ENCODE measurements around the gene P2RX5.

The P2RX5 gene

DNA sequence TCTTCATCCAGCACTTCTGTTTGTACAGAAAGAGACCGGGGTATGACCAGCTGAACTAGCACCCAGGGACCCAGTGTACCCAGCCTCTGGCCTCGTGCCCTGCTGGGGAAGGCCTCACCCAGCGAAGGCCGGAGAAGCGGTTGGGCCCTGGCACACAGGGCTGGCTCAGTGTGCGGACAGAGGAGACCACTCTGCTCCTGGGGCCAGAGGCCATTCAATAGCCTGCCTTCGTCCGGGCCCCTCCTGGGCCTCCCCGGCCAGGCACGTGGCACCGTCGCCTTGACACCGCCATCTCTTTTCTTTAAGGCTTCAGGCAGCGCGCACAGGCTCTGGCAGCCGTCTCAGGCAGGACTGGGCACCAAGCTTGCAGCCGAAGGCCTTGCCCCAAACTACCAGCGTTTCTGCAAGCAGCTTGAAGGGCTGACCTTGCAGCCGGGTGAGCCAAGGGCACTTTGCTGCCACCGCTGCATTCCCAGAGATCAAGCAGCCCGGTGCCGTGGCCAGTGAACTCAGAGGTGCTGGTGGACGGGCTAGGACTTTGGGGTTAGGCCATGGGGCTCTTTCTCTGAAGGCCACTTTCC, 35.6 kb downstream of the P2RX5 start:
- peaks cover 75% of the 10 kb centered on the region for H3K36me3 ChIP-seq
- no peaks in the 10 kb centered on the region for H3K4me1 ChIP-seq
- H3K27ac ChIP-seq, result no peak overlapping the region
- H3K9ac ChIP-seq, result no peak overlapping the region
- H3K4me2 ChIP-seq, result no peak overlapping the region
- no peaks in the 10 kb centered on the region for H3K27me3 ChIP-seq
- no peak for TF ChIP-seq Cebpa-rat (IDR thresholded peaks at IDR 0.05)
- no peak overlapping the region for H3K4me3 ChIP-seq
- no peaks in the 10 kb centered on the region for H3K9me3 ChIP-seq
- 0 out of 2 replicates have a peak, but pooled peaks cover 11% of the 10 kb centered on the region for H4K20me1 ChIP-seq

- Histone ChIP-seq H3K27me3 (no peaks in the 10 kb centered on the region), H3K4me3 (no peak overlapping the region), H3K4me2 (no peak overlapping the region), H3K27ac (no peak overlapping the region), H3K36me3 (peaks cover 79% of the 10 kb centered on the region), H3K9me3 (no peaks in the 10 kb centered on the region), H3K9ac (no peak overlapping the region), H3K4me1 (no peaks in the 10 kb centered on the region), H4K20me1 (0 out of 2 replicates have a peak, but pooled peaks cover 6% of the 10 kb centered on the region)
- TF ChIP-seq Cebpa-rat (IDR thresholded peaks at IDR 0.05), result no peak
Measured at GRCh38 chr17:3659541-3660111, 36.3 kb downstream of the P2RX5 start.

DNA sequence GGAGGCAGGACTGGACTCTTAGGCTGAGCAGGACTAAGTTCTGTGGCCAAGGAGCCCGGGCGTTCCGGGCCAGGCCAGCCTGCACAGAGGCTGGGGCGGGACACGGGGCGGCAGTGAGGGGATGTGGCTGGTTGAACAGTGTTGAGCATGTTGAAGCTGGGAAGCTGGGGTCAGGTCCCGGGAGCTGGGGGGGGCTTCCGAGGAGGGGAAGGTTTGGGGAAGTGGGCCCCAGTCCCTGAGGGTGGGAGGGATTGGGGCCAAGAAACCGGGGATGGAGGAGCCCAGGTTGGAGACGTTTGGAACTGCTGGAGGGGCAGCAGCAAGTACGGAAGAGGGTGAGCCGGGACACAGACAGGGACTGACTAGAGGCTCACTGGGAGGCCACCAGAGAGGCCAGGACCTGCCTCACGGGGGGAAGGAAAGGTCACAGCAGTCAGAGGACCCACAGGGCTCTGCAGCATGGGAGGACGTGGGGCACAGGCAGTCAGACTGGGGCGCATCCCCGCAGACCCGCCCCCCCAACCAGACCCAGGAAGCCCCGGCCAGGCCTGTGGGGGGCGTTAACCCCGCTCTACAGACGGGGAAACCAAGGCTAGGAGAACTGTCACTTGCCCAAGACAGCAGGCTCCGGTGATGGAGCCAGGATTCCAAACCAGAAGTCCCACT, 37.0 kb downstream of the P2RX5 start:
- no peak overlapping the region for H3K9ac ChIP-seq
- no peak overlapping the region for H3K4me3 ChIP-seq
- H3K4me1 ChIP-seq, result no peaks in the 10 kb centered on the region
- no peaks in the 10 kb centered on the region for H4K20me1 ChIP-seq
- H3K9me3 ChIP-seq, result no peaks in the 10 kb centered on the region
- peaks cover 72% of the 10 kb centered on the region for H3K36me3 ChIP-seq
- no peak overlapping the region for H3K27ac ChIP-seq
- no peaks in the 10 kb centered on the region for H3K27me3 ChIP-seq
- H3K4me2 ChIP-seq, result no peak overlapping the region
- TF ChIP-seq Cebpa-rat (IDR thresholded peaks at IDR 0.05), result no peak

DNA sequence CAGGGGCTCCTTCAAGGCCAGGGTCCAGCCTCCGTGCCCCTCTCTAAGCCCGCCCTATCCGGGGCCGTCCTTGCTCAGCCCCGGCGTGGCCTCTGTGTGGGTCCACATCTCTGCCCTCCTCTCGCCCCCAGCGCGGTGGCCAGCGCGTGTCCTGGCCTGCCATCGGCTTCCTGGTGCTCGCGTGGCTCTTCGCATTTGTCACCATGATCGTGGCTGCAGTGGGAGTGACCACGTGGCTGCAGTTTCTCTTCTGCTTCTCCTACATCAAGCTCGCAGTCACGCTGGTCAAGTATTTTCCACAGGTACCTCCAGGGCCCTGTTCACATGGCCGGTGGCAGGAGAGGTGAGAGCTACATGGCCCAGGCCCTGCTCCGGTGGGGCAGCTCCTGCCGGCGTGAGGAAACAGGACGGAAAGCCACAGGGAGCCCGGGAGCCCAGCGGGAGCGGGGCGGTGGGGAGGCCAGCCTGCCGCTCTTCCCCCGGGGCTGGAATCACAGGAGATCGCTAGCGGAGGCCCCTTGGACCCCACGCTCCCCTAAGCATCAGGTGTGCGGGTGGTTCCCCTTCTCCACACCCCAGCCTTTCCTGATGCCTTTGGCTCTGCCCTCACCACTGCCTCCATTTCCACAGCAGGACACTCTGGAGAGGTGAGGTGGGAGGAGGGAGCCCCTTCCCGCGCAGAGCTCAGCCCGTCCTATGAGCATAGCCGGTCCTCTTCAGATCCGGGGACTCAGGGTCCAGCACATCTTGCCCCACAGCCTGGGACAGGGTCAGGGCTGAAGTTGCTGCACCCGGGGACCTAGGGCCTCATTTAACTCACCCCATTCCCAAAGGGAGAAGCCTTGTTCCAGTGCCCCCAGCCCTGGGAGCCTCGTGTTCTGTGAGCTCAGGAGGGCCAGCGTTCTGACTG, 37.8 kb downstream of the P2RX5 start:
- H3K4me1 ChIP-seq, result no peaks in the 10 kb centered on the region
- TF ChIP-seq Cebpa-rat (IDR thresholded peaks at IDR 0.05), result no peak
- H3K4me2 ChIP-seq, result no peak overlapping the region
- no peaks in the 10 kb centered on the region for H3K9me3 ChIP-seq
- H3K4me3 ChIP-seq, result no peak overlapping the region
- no peaks in the 10 kb centered on the region for H4K20me1 ChIP-seq
- H3K36me3 ChIP-seq, result peaks cover 68% of the 10 kb centered on the region
- no peak overlapping the region for H3K27ac ChIP-seq
- no peak overlapping the region for H3K9ac ChIP-seq
- no peaks in the 10 kb centered on the region for H3K27me3 ChIP-seq

- H3K9me3 ChIP-seq, result no peaks in the 10 kb centered on the region
- H3K36me3 ChIP-seq, result peaks cover 68% of the 10 kb centered on the region
- H3K27me3 ChIP-seq, result no peaks in the 10 kb centered on the region
- no peaks in the 10 kb centered on the region for H3K4me1 ChIP-seq
- no peak overlapping the region for H3K27ac ChIP-seq
- H3K9ac ChIP-seq, result no peak overlapping the region
- H3K4me3 ChIP-seq, result no peak overlapping the region
- no peak overlapping the region for H3K4me2 ChIP-seq
- no peaks in the 10 kb centered on the region for H4K20me1 ChIP-seq
- TF ChIP-seq Cebpa-rat (IDR thresholded peaks at IDR 0.05), result no peak
Measured at GRCh38 chr17:3657588-3657869, 38.4 kb downstream of the P2RX5 start.

DNA sequence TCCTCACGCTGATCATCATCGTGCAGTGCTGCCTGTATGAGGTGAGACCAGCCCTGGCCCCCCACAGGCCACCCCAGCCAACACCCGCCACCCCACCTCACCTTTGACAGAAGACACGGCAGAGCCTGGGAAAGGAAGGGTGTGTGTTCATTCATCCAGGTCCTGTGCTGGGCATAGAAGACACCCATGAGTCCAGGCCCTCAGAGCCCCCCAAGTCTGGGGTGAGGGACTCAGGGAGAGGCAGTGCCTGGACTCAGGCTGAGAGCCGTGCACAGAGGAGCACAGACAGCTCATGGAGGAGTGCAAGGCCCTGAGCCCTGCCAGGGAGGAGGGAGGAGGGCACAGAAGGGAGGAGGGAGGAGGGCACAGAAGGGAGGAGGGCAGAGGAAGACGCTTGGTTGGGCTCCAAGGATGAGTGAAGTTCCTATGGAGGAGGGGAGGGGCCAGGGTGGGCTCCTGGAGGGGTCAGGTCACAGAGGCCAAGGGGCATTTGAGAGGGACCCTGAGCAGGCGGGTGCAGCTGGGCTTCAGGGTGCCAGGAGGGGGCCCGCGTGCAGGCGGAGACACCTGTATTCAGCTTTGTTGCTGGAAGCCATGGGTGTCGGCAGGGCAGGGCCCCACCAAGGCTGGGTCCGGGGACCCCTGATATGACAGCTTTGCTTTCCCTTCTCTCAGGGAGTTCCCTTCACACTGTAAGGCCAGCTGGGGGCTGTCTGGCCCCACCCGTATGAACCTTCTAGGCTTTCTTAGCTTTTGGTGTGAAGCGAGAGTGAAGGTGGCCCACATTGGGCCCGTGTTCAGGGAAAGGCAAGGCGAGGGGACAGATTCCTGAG, 39.0 kb downstream of the P2RX5 start:
- Histone ChIP-seq H3K36me3 (peaks cover 62% of the 10 kb centered on the region), H3K4me1 (no peaks in the 10 kb centered on the region), H3K4me3 (no peak overlapping the region), H3K4me2 (no peak overlapping the region), H4K20me1 (no peaks in the 10 kb centered on the region), H3K9me3 (no peaks in the 10 kb centered on the region), H3K27ac (no peak overlapping the region), H3K27me3 (no peaks in the 10 kb centered on the region), H3K9ac (no peak overlapping the region)
- TF ChIP-seq Cebpa-rat (IDR thresholded peaks at IDR 0.05), result no peak

DNA sequence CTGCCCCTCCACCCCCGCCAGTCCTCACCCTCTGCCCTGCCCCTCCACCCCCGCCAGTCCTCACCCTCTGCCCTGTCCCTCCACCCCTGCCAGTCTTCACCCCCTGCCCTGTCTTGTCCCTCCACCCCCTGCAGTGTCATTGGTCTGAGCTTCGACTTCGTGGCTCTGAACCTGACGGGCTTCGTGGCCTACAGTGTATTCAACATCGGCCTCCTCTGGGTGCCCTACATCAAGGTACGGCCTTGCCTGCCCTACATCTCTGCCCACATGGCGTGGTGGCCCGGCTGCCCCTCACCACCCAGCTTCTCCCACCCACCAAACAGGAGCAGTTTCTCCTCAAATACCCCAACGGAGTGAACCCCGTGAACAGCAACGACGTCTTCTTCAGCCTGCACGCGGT, 39.6 kb downstream of the P2RX5 start:
- Histone ChIP-seq H3K36me3 (peaks cover 56% of the 10 kb centered on the region), H3K9me3 (no peaks in the 10 kb centered on the region), H3K27ac (no peak overlapping the region), H3K4me2 (no peak overlapping the region), H4K20me1 (no peaks in the 10 kb centered on the region), H3K4me1 (no peaks in the 10 kb centered on the region), H3K27me3 (no peaks in the 10 kb centered on the region), H3K9ac (no peak overlapping the region), H3K4me3 (no peak overlapping the region)
- no peak for TF ChIP-seq Cebpa-rat (IDR thresholded peaks at IDR 0.05)

DNA sequence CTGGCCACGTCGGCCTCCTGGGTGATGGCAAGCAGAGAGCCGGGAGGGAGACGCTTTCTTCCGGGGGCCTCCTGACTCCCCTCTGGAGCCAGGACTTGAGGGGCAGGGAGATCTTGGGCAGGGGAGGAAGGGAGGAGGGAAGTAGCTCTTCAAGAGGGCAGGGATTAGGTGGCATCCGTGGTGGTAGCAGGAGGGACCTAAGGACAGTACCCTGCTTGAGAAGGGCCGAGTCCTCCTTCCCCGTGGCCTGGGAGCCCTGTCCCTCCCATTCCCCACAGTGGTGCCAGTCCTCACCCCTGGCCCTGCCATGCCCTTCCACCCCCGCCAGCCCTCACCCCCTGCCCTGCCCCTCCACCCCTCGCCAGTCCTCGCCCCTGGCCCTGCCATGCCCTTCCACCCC, 40.2 kb downstream of the P2RX5 start:
- no peak overlapping the region for H3K27ac ChIP-seq
- no peaks in the 10 kb centered on the region for H3K27me3 ChIP-seq
- no peak overlapping the region for H3K4me3 ChIP-seq
- TF ChIP-seq Cebpa-rat (IDR thresholded peaks at IDR 0.05), result no peak
- H3K36me3 ChIP-seq, result peaks cover 50% of the 10 kb centered on the region
- H3K9me3 ChIP-seq, result no peaks in the 10 kb centered on the region
- H3K9ac ChIP-seq, result no peak overlapping the region
- H3K4me2 ChIP-seq, result no peak overlapping the region
- H4K20me1 ChIP-seq, result no peaks in the 10 kb centered on the region
- H3K4me1 ChIP-seq, result no peaks in the 10 kb centered on the region

DNA sequence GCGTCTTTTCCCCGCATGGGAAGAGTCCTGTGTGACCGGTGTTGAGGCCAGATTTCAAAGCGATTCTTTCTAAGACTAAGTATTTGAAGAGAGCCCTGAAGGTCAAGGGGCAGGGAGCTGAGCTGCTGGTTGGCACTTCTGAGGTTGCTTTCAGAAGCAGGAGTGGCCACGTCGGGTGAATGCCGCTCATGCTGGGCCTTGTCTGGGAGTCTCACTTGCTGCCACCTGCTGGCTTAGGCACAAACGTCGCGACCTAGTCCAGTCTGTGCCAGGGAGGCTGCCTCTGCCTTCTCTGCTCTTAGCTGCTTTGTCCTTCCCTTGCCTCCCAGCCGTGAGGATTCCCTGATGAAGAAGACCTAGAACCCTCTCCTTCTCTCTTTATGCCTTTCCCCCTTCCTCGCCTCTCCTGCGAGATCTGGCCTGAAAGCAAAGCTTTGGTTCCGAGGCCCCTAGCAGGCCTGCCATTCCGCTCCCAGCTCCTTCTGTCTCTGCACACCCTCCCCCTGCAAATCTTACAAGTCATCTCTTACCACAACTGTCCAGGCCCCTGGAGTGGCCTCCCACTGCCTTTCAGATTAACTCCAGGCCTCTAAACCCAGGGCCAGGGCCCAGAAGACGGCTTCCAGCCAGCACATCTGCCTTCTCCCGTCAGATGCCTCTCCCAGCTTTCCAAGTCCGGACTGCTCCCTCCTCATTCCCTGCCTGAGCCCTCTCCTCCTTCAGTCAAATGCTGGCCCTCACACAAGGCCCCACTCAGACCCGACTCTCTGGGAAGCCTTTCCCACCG, 48.0 kb downstream of the P2RX5 start:
- H3K4me1 ChIP-seq, result peaks cover 46% of the 10 kb centered on the region
- H3K9me3 ChIP-seq, result no peaks in the 10 kb centered on the region
- peak overlapping the region; percentile 70 for H3K9ac ChIP-seq
- no peaks in the 10 kb centered on the region for H4K20me1 ChIP-seq
- H3K27me3 ChIP-seq, result no peaks in the 10 kb centered on the region
- peak overlapping the region; percentile 88 for H3K27ac ChIP-seq
- no peak for TF ChIP-seq Cebpa-rat (IDR thresholded peaks at IDR 0.05)
- H3K4me2 ChIP-seq, result peak overlapping the region; percentile 85
- no peak overlapping the region for H3K4me3 ChIP-seq
- H3K36me3 ChIP-seq, result peaks cover 30% of the 10 kb centered on the region

Measured in BLaER1 (cell line).